ENCODE results near the gene DNAH12. TPM values are rescaled to one million over a fixed set of nuclear protein-coding genes. Genes with fewer than 3 reads are reported as not detected.

Gene DNAH12
- total RNA-seq = under 0.01 TPM in 1 of 2 replicates, not detected in the other

GRCh38 chr3:57544181-57545125 is at the start of gene DNAH12:
TSS of gene DNAH12 (minus strand) at chr3:57544344. CDS start at chr3:57542870, 1,474 bp downstream.

GRCh38 chr3:57555738-57556458 is 11.8 kb upstream of the DNAH12 start, which contains the start of gene PDE12:
TSS of gene PDE12 (plus strand) at chr3:57556274. CDS start at chr3:57556380, 106 bp downstream.

GRCh38 chr3:57292159-57292896 is 251.8 kb downstream of the DNAH12 start, which contains the start of gene ASB14:
TSS of gene ASB14 (minus strand) at chr3:57292685. CDS start at chr3:57292033, 652 bp downstream.

Other genes starting within 250 kb of the DNAH12 start
- gene PDE12, start 11.9 kb upstream of the DNAH12 start, total RNA-seq = 15.1 and 16.5 TPM in 2 replicates
- 185 and 214 TPM in 2 replicates for gene ARF4, start 53.0 kb upstream of the DNAH12 start, total RNA-seq
- 8.2 and 8.4 TPM in 2 replicates for gene DENND6A, start 148.7 kb upstream of the DNAH12 start, total RNA-seq
- gene SLMAP, start 212.0 kb upstream of the DNAH12 start, total RNA-seq = 17.1 and 23.0 TPM in 2 replicates

Measured in bronchus fibroblast of lung (primary cell).